Naive thymus-derived CD4-positive, alpha-beta T cell (primary cell): Measurements from ENCODE around the gene MLLT1. TPM values are rescaled to one million over a fixed set of nuclear protein-coding genes. Genes with fewer than 3 reads are reported as not detected.

Experiments
- ATAC-seq: fragments of 150-1000 bp; cut with Tn5 transposase; 2 replicates; pipeline ENCODE4 v1.10.0; 2021; ENCODE audit warnings: mild to moderate bottlenecking, moderate library complexity
- CTCF ChIA-PET: fragments of 350-600 bp; sonication (Branson Sonifier 250); formaldehyde crosslinking; loops from one replicate; lab custom pipeline; 2021; ENCODE audit warnings: antibody characterized with exemption; lab: Charles Lee
- POLR2A ChIA-PET: fragments of 350-600 bp; sonication (Branson Sonifier 250); formaldehyde crosslinking; loops from one replicate; lab custom pipeline; 2021; ENCODE audit warnings: antibody characterized with exemption, inconsistent platforms; lab: Charles Lee
- DNase-seq, 9 donors: peaks; one replicate each; pipeline versions ENCODE4 v3.0.0 to v3.0.0-alpha.2; 2020 to 2022; ENCODE audit warnings: mixed read lengths in 1 of 9
- H3K27ac ChIP-seq: one replicate; pipeline ENCODE4 v1.7.0; 2013; ENCODE audit warnings: mild to moderate bottlenecking, low read depth, low read length, moderate library complexity
- H3K27me3 ChIP-seq, 2 donors: one replicate each; pipeline ENCODE4 v1.7.0; 2013; ENCODE audit warnings: low read length in 2 of 2, mild to moderate bottlenecking in 2 of 2, moderate library complexity in 2 of 2; ENCODE audit not compliant: control insufficient read depth in 2 of 2, insufficient read depth in 2 of 2
- H3K36me3 ChIP-seq, 3 experiments: 1 replicate in 2 of 3; 2 replicates in 1 of 3; pipeline ENCODE4 v1.7.0; 2013; ENCODE audit warnings: low read length in 3 of 3, mild to moderate bottlenecking in 3 of 3, moderate library complexity in 1 of 3; ENCODE audit not compliant: insufficient read depth in 3 of 3, control insufficient read depth in 2 of 3
- H3K4me1 ChIP-seq, 2 donors: one replicate each; pipeline ENCODE4 v1.7.0; 2013; ENCODE audit warnings: low read length in 2 of 2, mild to moderate bottlenecking in 2 of 2, moderate library complexity in 1 of 2; ENCODE audit not compliant: control insufficient read depth in 2 of 2, insufficient read depth in 2 of 2
- H3K4me3 ChIP-seq: 2 replicates; pipeline ENCODE4 v1.7.0; 2013; ENCODE audit warnings: mild to moderate bottlenecking, low read length
- H3K9me3 ChIP-seq, 3 experiments: 1 replicate in 2 of 3; 2 replicates in 1 of 3; pipeline ENCODE4 v1.7.0; 2013; ENCODE audit warnings: low read length in 3 of 3; ENCODE audit not compliant: control insufficient read depth in 2 of 3
- H3K27ac Mint-ChIP-seq, 9 donors: one replicate each; pipeline ENCODE4 v1.8.0; 2020 to 2022; ENCODE audit warnings: mixed read lengths in 9 of 9, mild to moderate bottlenecking in 8 of 9, moderate library complexity in 5 of 9, inconsistent platforms in 2 of 9
- H3K27me3 Mint-ChIP-seq, 5 donors: one replicate each; pipeline ENCODE4 v1.8.0; 2021 to 2022; ENCODE audit warnings: mixed read lengths in 5 of 5, mild to moderate bottlenecking in 1 of 5
- H3K36me3 Mint-ChIP-seq, 5 donors: one replicate each; pipeline ENCODE4 v1.8.0; 2020 to 2022; ENCODE audit warnings: mixed read lengths in 5 of 5, mild to moderate bottlenecking in 3 of 5, inconsistent platforms in 1 of 5
- H3K4me1 Mint-ChIP-seq, 7 donors: one replicate each; pipeline ENCODE4 v1.8.0; 2020 to 2022; ENCODE audit warnings: mixed read lengths in 7 of 7, mild to moderate bottlenecking in 3 of 7, inconsistent platforms in 1 of 7
- H3K4me3 Mint-ChIP-seq, 10 donors: one replicate each; pipeline ENCODE4 v1.8.0; 2020 to 2022; ENCODE audit warnings: mild to moderate bottlenecking in 10 of 10, mixed read lengths in 10 of 10, moderate library complexity in 6 of 10, inconsistent platforms in 2 of 10
- H3K9me3 Mint-ChIP-seq, 11 donors: one replicate each; pipeline ENCODE4 v1.8.0; 2020 to 2022; ENCODE audit warnings: mixed read lengths in 11 of 11, mild to moderate bottlenecking in 4 of 11, inconsistent platforms in 1 of 11, moderate library complexity in 1 of 11
- intact Hi-C, 2 donors: fragments of 100-400 bp; cut with micrococcal nuclease; formaldehyde crosslinking; loops; one replicate each; pipeline ENCODE4 v1.15.1; 2023
- polyA plus RNA-seq, 2 donors: library from polyadenylated mRNA; unstranded; fragments of 300-500 nt; fragmentation: Illumina TruSeq; gene quantifications; one replicate each; pipeline ENCODE4 v1.2.3, GENCODE V29; 2021
- total RNA-seq, 6 experiments: library from RNA in 5 of 6; stranded (reverse) in 5 of 6; gene quantifications; 1 replicate in 5 of 6; 2 replicates in 1 of 6; pipeline ENCODE4 v1.2.3 and lab custom pipeline; 2021 to 2026

The MLLT1 gene
- total and polyA plus RNA-seq, 7 experiments from 2014 or later = 0.57 to 47.5 (median 37.5) TPM

DNA sequence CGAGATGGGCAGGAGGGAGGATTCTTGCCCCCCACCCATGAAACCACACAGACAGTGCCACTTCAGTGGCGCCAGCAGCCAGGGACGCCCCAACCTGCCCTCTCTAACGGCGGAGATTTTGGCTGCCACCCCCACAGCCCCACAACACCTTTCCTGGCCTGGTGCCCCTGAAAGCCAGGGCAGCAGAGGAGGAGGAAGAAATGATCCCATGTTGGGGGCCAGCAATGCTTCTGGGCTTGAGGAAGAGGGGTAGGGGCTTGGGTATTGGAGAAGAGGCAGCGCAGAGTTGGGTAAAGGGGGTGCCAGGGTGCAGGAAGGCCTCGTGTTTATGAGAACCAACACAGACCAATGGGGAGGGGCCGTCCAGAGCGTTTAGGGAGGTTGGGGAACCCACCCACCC lies 1.7 kb downstream of the MLLT1 start:
- H3K27me3 Mint-ChIP-seq = peaks cover 0 to 6% (median 0%) of the 10 kb centered on the region in 5 donors
- H3K4me1 ChIP-seq = peaks cover 3 to 20% of the 10 kb centered on the region in 2 donors
- peak overlapping the region; percentile 85 to 97 (median 92) for H3K4me3 Mint-ChIP-seq
- ATAC-seq = no peak
- no peak for DNase-seq
- no peaks in the 10 kb centered on the region for H3K27me3 ChIP-seq
- H3K4me1 Mint-ChIP-seq = peaks cover 40 to 60% (median 54%) of the 10 kb centered on the region in 7 donors
- peak overlapping the region; percentile 78 for H3K27ac ChIP-seq
- ChIA-PET POLR2A (no interaction called here), CTCF (no interaction called here)
- intact Hi-C loops = no loop called here
- H3K27ac Mint-ChIP-seq = peak overlapping the region; percentile 87 to 95 (median 93)
- peaks cover 0 to 1% (median 0%) of the 10 kb centered on the region in 11 donors for H3K9me3 Mint-ChIP-seq
- no peak overlapping the region for H3K4me3 ChIP-seq
- no peaks in the 10 kb centered on the region for H3K9me3 ChIP-seq
- no peaks in the 10 kb centered on the region for H3K36me3 Mint-ChIP-seq
- H3K36me3 ChIP-seq = no peaks in the 10 kb centered on the region

- Mint-ChIP-seq H3K4me1 (peaks cover 46 to 74% (median 67%) of the 10 kb centered on the region in 7 donors), H3K4me3 (peak overlapping the region in 6 of 10 donors; percentile 0 to 53 (median 14)), H3K36me3 (peaks cover 0 to 1% (median 0%) of the 10 kb centered on the region in 5 donors), H3K9me3 (peaks cover 0 to 1% (median 0%) of the 10 kb centered on the region in 11 donors), H3K27me3 (no peaks in the 10 kb centered on the region), H3K27ac (peak overlapping the region in 7 of 9 donors; percentile 25 to 94 (median 68))
- no peaks in the 10 kb centered on the region for H3K27me3 ChIP-seq
- POLR2A ChIA-PET = no interaction called here
- no peaks in the 10 kb centered on the region for H3K36me3 ChIP-seq
- no peaks in the 10 kb centered on the region for H3K9me3 ChIP-seq
- ATAC-seq (no peak), DNase-seq (no peak)
- intact Hi-C loops = no loop called here
- CTCF ChIA-PET = interaction anchor here (0.6 kb wide), 1 partner anchor 16 kb away, joined by 3 read pairs; no protein-coding TSS in a partner anchor
- H3K4me1 ChIP-seq = peaks cover 3 to 20% of the 10 kb centered on the region in 2 donors
- H3K27ac ChIP-seq = peak overlapping the region; percentile 20
- H3K4me3 ChIP-seq = no peak overlapping the region
Observed at GRCh38 chr19:6276447-6276846, 3.3 kb downstream of the MLLT1 start.

DNA sequence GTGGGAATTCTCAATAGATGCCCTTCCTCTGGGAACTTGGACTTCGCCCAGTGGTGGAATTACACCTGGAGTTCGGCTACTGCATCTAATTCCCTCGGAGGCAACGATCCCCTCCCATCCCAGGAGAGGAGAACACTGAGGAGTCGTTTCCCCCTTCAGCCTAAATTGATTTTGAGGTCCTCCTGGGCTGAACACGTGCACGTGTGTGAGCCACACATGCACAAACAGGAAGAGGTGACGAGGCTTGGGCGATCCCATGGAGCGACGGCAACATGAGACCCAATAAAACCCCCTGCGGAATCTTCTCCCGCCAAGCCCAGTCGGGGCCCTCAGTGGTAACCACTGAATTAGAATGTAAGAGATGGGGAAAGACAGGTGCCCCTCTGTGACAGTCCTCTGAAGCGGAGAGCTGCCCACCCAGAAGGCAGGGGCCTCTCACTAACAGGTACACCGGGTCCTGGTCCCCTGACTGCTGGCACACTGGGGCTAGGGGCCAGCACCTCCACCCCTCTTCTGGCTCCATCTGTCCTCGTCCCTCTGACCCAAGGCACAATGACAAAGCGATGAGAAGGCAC lies 4.5 kb downstream of the MLLT1 start:
- H3K9me3 Mint-ChIP-seq = peaks cover 0 to 1% (median 0%) of the 10 kb centered on the region in 11 donors
- Histone ChIP-seq H3K36me3 (peaks cover 0 to 10% (median 0%) of the 10 kb centered on the region in 3 experiments), H3K4me1 (peaks cover 3 to 20% of the 10 kb centered on the region in 2 donors), H3K9me3 (no peaks in the 10 kb centered on the region), H3K27me3 (no peaks in the 10 kb centered on the region), H3K27ac (no peak overlapping the region), H3K4me3 (no peak overlapping the region)
- H3K4me1 Mint-ChIP-seq = peaks cover 43 to 80% (median 69%) of the 10 kb centered on the region in 7 donors
- POLR2A ChIA-PET = no interaction called here
- ATAC-seq = no peak
- H3K27me3 Mint-ChIP-seq = no peaks in the 10 kb centered on the region
- peaks cover 1 to 7% (median 4%) of the 10 kb centered on the region in 5 donors for H3K36me3 Mint-ChIP-seq
- H3K4me3 Mint-ChIP-seq = peak overlapping the region in 1 of 10 donors; percentile 8
- no peak for DNase-seq
- intact Hi-C loops = no loop called here
- H3K27ac Mint-ChIP-seq = peak overlapping the region in 6 of 9 donors; percentile 49 to 84 (median 58)
- CTCF ChIA-PET = no interaction called here

DNA sequence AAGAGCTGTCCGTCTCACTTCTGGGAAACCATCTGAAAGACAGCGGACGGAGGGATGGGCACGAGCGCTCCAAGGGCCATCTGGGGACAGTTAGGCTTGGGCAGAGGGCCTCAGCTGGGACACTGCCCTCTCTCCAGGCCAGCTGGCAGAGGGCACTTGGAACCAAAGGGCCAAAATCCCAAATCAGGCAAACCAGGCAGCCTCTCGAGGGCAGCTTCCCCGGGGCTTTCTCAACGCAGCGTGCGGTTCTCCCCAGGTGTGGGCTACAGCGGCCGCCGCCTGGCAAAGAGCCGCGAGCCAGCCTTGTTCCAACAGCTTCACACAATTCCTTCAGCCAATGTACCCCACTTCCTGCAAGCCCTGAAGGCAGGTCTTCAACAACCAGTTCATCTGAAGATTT lies 5.0 kb downstream of the MLLT1 start:
- ATAC-seq (no peak), DNase-seq (no peak)
- Histone ChIP-seq H3K36me3 (peaks cover 0 to 15% (median 5%) of the 10 kb centered on the region in 3 experiments), H3K4me3 (no peak overlapping the region), H3K4me1 (peaks cover 3 to 20% of the 10 kb centered on the region in 2 donors), H3K27me3 (no peaks in the 10 kb centered on the region), H3K9me3 (no peaks in the 10 kb centered on the region), H3K27ac (no peak overlapping the region)
- intact Hi-C loops = no loop called here
- H3K9me3 Mint-ChIP-seq = peaks cover 0 to 1% (median 0%) of the 10 kb centered on the region in 11 donors
- peak overlapping the region in 4 of 9 donors; percentile 51 to 84 (median 58) for H3K27ac Mint-ChIP-seq
- H3K27me3 Mint-ChIP-seq = no peaks in the 10 kb centered on the region
- H3K4me1 Mint-ChIP-seq = peaks cover 43 to 84% (median 69%) of the 10 kb centered on the region in 7 donors
- H3K4me3 Mint-ChIP-seq = peak overlapping the region in 1 of 10 donors; percentile 12
- ChIA-PET CTCF (no interaction called here), POLR2A (no interaction called here)
- peaks cover 1 to 11% (median 4%) of the 10 kb centered on the region in 5 donors for H3K36me3 Mint-ChIP-seq

GRCh38 chr19:6273701-6274601 lies 5.8 kb downstream of the MLLT1 start:
- H3K27me3 Mint-ChIP-seq = no peaks in the 10 kb centered on the region
- H3K4me3 Mint-ChIP-seq = peak overlapping the region in 2 of 10 donors; percentile 12 to 38
- ChIA-PET POLR2A (no interaction called here), CTCF (no interaction called here)
- Histone ChIP-seq H3K27ac (no peak overlapping the region), H3K27me3 (no peaks in the 10 kb centered on the region), H3K36me3 (peaks cover 0 to 23% (median 5%) of the 10 kb centered on the region in 3 experiments), H3K4me1 (peaks cover 0 to 17% of the 10 kb centered on the region in 2 donors), H3K9me3 (no peaks in the 10 kb centered on the region), H3K4me3 (no peak overlapping the region)
- peak overlapping the region in 5 of 9 donors; percentile 21 to 49 (median 41) for H3K27ac Mint-ChIP-seq
- DNase-seq (no peak), ATAC-seq (peak; percentile 76)
- peaks cover 42 to 82% (median 67%) of the 10 kb centered on the region in 7 donors for H3K4me1 Mint-ChIP-seq
- no peaks in the 10 kb centered on the region for H3K9me3 Mint-ChIP-seq
- peaks cover 1 to 13% (median 4%) of the 10 kb centered on the region in 5 donors for H3K36me3 Mint-ChIP-seq
- intact Hi-C loops = no loop called here

GRCh38 chr19:6272913-6273600 lies 6.7 kb downstream of the MLLT1 start:
- intact Hi-C loops = no loop called here
- no peaks in the 10 kb centered on the region for H3K9me3 Mint-ChIP-seq
- Histone ChIP-seq H3K4me3 (no peak overlapping the region), H3K9me3 (no peaks in the 10 kb centered on the region), H3K4me1 (peaks cover 0 to 8% of the 10 kb centered on the region in 2 donors), H3K27ac (no peak overlapping the region), H3K36me3 (peaks cover 0 to 32% (median 5%) of the 10 kb centered on the region in 3 experiments), H3K27me3 (no peaks in the 10 kb centered on the region)
- POLR2A ChIA-PET = no interaction called here
- H3K4me3 Mint-ChIP-seq = no peak overlapping the region
- H3K27me3 Mint-ChIP-seq = no peaks in the 10 kb centered on the region
- CTCF ChIA-PET = no interaction called here
- H3K4me1 Mint-ChIP-seq = peaks cover 33 to 77% (median 65%) of the 10 kb centered on the region in 7 donors
- peak overlapping the region in 5 of 9 donors; percentile 42 to 85 (median 46) for H3K27ac Mint-ChIP-seq
- DNase-seq (no peak), ATAC-seq (no peak)
- peaks cover 1 to 19% (median 4%) of the 10 kb centered on the region in 5 donors for H3K36me3 Mint-ChIP-seq
